OCI-LY3 (cell line): ENCODE results near the gene CD200.

Source experiments
- H2AFZ ChIP-seq: fragments of 200-600, 300-600 bp; shearing (Covaris generic); 2 replicates; pipeline ENCODE4 v1.6.0; 2014; ENCODE audit warnings: antibody characterized with exemption, low read depth, low read length
- H3K27ac ChIP-seq: fragments of 200-600, 300-600 bp; sonication (generic); 2 replicates; pipeline ENCODE4 v1.5.1; 2014; ENCODE audit warnings: mild to moderate bottlenecking, low read length, moderate library complexity, mixed read lengths
- H3K27me3 ChIP-seq: fragments of 200-600, 300-600 bp; sonication (generic); 2 replicates; pipeline ENCODE4 v1.6.1; 2014; ENCODE audit warnings: low read depth, low read length, mixed read lengths
- H3K36me3 ChIP-seq: fragments of 200-600, 300-600 bp; sonication (generic); replicated peaks from 2 replicates; pipeline ENCODE3; 2014; ENCODE audit warnings: low read depth, low read length, mixed read lengths
- H3K4me1 ChIP-seq: fragments of 300-600, 200-600 bp; sonication (generic); 2 replicates; pipeline ENCODE4 v1.6.1; 2014; ENCODE audit warnings: low read length, mixed read lengths
- H3K4me2 ChIP-seq: fragments of 200-600, 300-600 bp; sonication (generic); 2 replicates; pipeline ENCODE4 v1.6.1; 2014; ENCODE audit warnings: low read length, mixed read lengths
- H3K4me3 ChIP-seq: fragments of 300-600, 200-600 bp; sonication (generic); 2 replicates; pipeline ENCODE4 v1.5.1; 2014; ENCODE audit warnings: antibody characterized with exemption, mild to moderate bottlenecking, low read length, moderate library complexity
- H3K79me2 ChIP-seq: fragments of 300-600, 200-600 bp; shearing (Covaris generic); 2 replicates; pipeline ENCODE4 v1.6.1; 2014; ENCODE audit warnings: mild to moderate bottlenecking, low read length, mixed read lengths
- H3K9ac ChIP-seq: fragments of 300-600, 200-600 bp; shearing (Covaris generic); 2 replicates; pipeline ENCODE4 v1.6.0; 2014; ENCODE audit warnings: mild to moderate bottlenecking, low read length, moderate library complexity
- H3K9me3 ChIP-seq: fragments of 200-600, 300-600 bp; shearing (Covaris generic); 2 replicates; pipeline ENCODE4 v1.6.1; 2014; ENCODE audit warnings: low read length, mixed read lengths; ENCODE audit not compliant: insufficient read depth
- H4K20me1 ChIP-seq: fragments of 200-600, 300-600 bp; sonication (generic); 2 replicates; pipeline ENCODE4 v1.6.1; 2016; ENCODE audit warnings: low read length, mixed read lengths; ENCODE audit not compliant: insufficient read depth
- CTCF ChIP-seq: fragments of 200-600, 300-600 bp; sonication (generic); IDR thresholded peaks from 2 replicates; pipeline ENCODE4 v1.5.1; 2014; ENCODE audit warnings: antibody characterized with exemption, low read length, low read depth
- EZH2phosphoT487 ChIP-seq: fragments of 200-600 bp; shearing (Covaris generic); IDR thresholded peaks from 2 replicates; pipeline ENCODE4 v1.6.1; 2018; ENCODE audit warnings: antibody characterized with exemption, mixed run types, low read depth

Gene CD200

GRCh38 chr3:112407214-112407887 is 74.4 kb downstream of the CD200 start:
- H3K4me2 ChIP-seq, result peak overlapping the region; percentile 27; the same call in 1 of the 2 replicates
- no peaks in the 10 kb centered on the region for H3K27me3 ChIP-seq
- H3K9ac ChIP-seq, result no peak overlapping the region
- H3K9me3 ChIP-seq, result no peaks in the 10 kb centered on the region
- no peak overlapping the region for H3K4me3 ChIP-seq
- H2AFZ ChIP-seq, result peak overlapping the region; percentile 95
- H3K4me1 ChIP-seq, result peaks cover 10% of the 10 kb centered on the region
- no peak for TF ChIP-seq EZH2phosphoT487
- no peak for TF ChIP-seq CTCF
- H3K27ac ChIP-seq, result no peak overlapping the region
- H4K20me1 ChIP-seq, result no peaks in the 10 kb centered on the region
- no peaks in the 10 kb centered on the region for H3K36me3 ChIP-seq
- H3K79me2 ChIP-seq, result no peaks in the 10 kb centered on the region

GRCh38 chr3:112407888-112408702 is 75.1 kb downstream of the CD200 start:
- H4K20me1 ChIP-seq, result no peaks in the 10 kb centered on the region
- no peak overlapping the region for H3K9ac ChIP-seq
- no peaks in the 10 kb centered on the region for H3K9me3 ChIP-seq
- no peak overlapping the region for H3K4me3 ChIP-seq
- no peaks in the 10 kb centered on the region for H3K36me3 ChIP-seq
- peaks cover 10% of the 10 kb centered on the region for H3K4me1 ChIP-seq
- H3K4me2 ChIP-seq, result no peak overlapping the region
- no peaks in the 10 kb centered on the region for H3K79me2 ChIP-seq
- H3K27ac ChIP-seq, result no peak overlapping the region
- TF ChIP-seq CTCF (no peak), EZH2phosphoT487 (no peak)
- no peaks in the 10 kb centered on the region for H3K27me3 ChIP-seq
- H2AFZ ChIP-seq, result peak overlapping the region; percentile 95

GRCh38 chr3:112409041-112409440 is 76.1 kb downstream of the CD200 start:
- Histone ChIP-seq H3K36me3 (no peaks in the 10 kb centered on the region), H3K27me3 (no peaks in the 10 kb centered on the region), H3K4me2 (no peak overlapping the region), H3K79me2 (no peaks in the 10 kb centered on the region), H3K9ac (no peak overlapping the region), H3K4me3 (no peak overlapping the region), H3K27ac (no peak overlapping the region), H3K9me3 (no peaks in the 10 kb centered on the region), H2AFZ (no peak overlapping the region), H3K4me1 (peaks cover 10% of the 10 kb centered on the region), H4K20me1 (no peaks in the 10 kb centered on the region)
- TF ChIP-seq CTCF (no peak), EZH2phosphoT487 (no peak)

GRCh38 chr3:112411425-112411824 is 78.5 kb downstream of the CD200 start:
- Histone ChIP-seq H2AFZ (no peak overlapping the region), H3K4me3 (no peak overlapping the region), H3K36me3 (no peaks in the 10 kb centered on the region), H3K9me3 (no peaks in the 10 kb centered on the region), H3K27me3 (no peaks in the 10 kb centered on the region), H3K9ac (no peak overlapping the region), H3K79me2 (no peaks in the 10 kb centered on the region), H3K4me1 (peaks cover 10% of the 10 kb centered on the region), H4K20me1 (no peaks in the 10 kb centered on the region), H3K4me2 (no peak overlapping the region), H3K27ac (no peak overlapping the region)
- TF ChIP-seq CTCF, result no peak
- TF ChIP-seq EZH2phosphoT487, result no peak
